ENCODE measurements around the gene TDRD9.

Gene TDRD9

DNA sequence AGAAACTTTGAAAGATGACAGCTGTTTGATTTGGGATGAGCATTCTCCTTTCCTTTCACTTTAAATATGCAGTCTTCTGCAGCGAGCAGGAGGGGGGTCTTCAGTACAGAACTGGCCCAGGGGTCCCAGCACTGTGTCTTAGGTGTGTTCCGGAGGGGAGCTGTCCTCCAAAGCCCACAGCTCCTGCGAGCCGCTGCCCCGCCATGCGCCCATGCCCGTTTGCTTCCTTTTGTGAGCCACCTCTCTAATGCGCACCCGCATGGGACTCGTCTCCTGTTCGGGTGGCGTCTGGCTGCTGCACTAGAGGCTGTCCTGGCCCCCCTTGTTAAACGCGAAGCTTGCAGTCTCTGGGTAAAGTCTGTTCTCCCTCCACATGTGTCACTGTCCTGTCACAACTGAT is 108.8 kb downstream of the TDRD9 start:
- TF ChIP-seq TEAD4 (IDR thresholded peaks at IDR 0.05) = no peak
- TF ChIP-seq, protein P1, sequence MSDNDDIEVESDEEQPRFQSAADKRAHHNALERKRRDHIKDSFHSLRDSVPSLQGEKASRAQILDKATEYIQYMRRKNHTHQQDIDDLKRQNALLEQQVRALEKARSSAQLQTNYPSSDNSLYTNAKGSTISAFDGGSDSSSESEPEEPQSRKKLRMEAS (IDR thresholded peaks at IDR 0.05) = no peak
- TF ChIP-seq TAF1 (IDR thresholded peaks at IDR 0.05; ENCODE audit: low read depth) = no peak
- TF ChIP-seq, protein P2, sequence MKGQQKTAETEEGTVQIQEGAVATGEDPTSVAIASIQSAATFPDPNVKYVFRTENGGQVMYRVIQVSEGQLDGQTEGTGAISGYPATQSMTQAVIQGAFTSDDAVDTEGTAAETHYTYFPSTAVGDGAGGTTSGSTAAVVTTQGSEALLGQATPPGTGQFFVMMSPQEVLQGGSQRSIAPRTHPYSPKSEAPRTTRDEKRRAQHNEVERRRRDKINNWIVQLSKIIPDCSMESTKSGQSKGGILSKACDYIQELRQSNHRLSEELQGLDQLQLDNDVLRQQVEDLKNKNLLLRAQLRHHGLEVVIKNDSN (IDR thresholded peaks at IDR 0.05) = no peak
- no peak for TF ChIP-seq RAD21 (IDR thresholded peaks at IDR 0.05; ENCODE audit: low read depth)

DNA sequence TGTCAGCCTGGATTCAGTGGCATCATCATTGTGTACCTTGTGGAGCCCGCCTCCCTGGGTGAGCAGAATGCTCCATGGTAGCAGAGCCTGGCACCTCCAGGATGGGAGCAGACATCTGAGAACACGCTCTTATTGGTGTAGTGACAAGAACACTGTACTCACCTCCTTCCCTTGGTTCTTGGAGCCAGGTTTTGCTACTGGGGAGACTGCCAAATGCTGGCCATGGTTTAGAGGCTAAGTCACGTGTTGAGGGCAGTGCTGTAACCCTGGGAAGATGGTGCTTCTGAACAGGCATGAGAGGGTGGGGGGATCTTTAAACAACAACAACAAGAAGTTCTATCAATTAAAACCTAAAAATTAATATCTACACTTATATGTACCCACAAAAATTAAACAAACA is 109.6 kb downstream of the TDRD9 start:
- no peak for TF ChIP-seq FOXM1 (IDR thresholded peaks at IDR 0.05; ENCODE audit: borderline replicate concordance, low read depth)
- TF ChIP-seq NFIC (IDR thresholded peaks at IDR 0.05) = no peak
- no peak for TF ChIP-seq TAF1 (IDR thresholded peaks at IDR 0.05; ENCODE audit: low read depth)
- TF ChIP-seq EGR1 (IDR thresholded peaks at IDR 0.05) = no peak
- TF ChIP-seq, protein P2 (IDR thresholded peaks at IDR 0.05) = no peak
- TF ChIP-seq TEAD4 (IDR thresholded peaks at IDR 0.05) = no peak

DNA sequence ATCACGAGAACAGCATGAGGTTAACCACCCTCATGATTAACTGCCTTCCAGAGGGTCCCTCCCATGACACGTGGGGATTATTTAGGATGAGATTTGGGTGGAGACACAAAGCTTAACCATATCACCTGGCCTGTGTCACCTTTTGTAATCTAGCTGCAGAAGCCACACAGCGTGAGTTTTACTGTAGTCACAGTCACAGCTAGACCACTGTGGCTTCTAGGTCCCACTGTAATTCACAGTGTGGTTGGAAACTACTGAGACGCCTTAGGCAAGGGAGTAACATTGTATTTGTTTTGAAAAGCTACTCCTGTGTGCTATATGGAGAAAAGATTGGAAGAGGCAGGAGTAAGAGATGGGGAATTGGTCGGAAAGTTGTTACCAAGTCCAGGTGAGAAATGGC is 111.0 kb downstream of the TDRD9 start:
- TF ChIP-seq CREB1 (IDR thresholded peaks at IDR 0.05; ENCODE audit: low read depth) = no peak
- TF ChIP-seq TEAD4 (IDR thresholded peaks at IDR 0.05) = no peak
- no peak for TF ChIP-seq EP300 (IDR thresholded peaks at IDR 0.05; ENCODE audit: borderline replicate concordance)
- TF ChIP-seq FOXM1 (IDR thresholded peaks at IDR 0.05; ENCODE audit: borderline replicate concordance, low read depth) = no peak
- TF ChIP-seq YY1 (IDR thresholded peaks at IDR 0.05; ENCODE audit: low read depth) = no peak
- no peak for TF ChIP-seq EGR1 (IDR thresholded peaks at IDR 0.05)
- no peak for TF ChIP-seq CEBPB (IDR thresholded peaks at IDR 0.05)
- TF ChIP-seq NFIC (IDR thresholded peaks at IDR 0.05) = no peak
- no peak for TF ChIP-seq TCF12 (IDR thresholded peaks at IDR 0.05; ENCODE audit: low read depth)
- TF ChIP-seq, protein P3, sequence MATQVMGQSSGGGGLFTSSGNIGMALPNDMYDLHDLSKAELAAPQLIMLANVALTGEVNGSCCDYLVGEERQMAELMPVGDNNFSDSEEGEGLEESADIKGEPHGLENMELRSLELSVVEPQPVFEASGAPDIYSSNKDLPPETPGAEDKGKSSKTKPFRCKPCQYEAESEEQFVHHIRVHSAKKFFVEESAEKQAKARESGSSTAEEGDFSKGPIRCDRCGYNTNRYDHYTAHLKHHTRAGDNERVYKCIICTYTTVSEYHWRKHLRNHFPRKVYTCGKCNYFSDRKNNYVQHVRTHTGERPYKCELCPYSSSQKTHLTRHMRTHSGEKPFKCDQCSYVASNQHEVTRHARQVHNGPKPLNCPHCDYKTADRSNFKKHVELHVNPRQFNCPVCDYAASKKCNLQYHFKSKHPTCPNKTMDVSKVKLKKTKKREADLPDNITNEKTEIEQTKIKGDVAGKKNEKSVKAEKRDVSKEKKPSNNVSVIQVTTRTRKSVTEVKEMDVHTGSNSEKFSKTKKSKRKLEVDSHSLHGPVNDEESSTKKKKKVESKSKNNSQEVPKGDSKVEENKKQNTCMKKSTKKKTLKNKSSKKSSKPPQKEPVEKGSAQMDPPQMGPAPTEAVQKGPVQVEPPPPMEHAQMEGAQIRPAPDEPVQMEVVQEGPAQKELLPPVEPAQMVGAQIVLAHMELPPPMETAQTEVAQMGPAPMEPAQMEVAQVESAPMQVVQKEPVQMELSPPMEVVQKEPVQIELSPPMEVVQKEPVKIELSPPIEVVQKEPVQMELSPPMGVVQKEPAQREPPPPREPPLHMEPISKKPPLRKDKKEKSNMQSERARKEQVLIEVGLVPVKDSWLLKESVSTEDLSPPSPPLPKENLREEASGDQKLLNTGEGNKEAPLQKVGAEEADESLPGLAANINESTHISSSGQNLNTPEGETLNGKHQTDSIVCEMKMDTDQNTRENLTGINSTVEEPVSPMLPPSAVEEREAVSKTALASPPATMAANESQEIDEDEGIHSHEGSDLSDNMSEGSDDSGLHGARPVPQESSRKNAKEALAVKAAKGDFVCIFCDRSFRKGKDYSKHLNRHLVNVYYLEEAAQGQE (IDR thresholded peaks at IDR 0.05; ENCODE audit: low read depth) = no peak

DNA sequence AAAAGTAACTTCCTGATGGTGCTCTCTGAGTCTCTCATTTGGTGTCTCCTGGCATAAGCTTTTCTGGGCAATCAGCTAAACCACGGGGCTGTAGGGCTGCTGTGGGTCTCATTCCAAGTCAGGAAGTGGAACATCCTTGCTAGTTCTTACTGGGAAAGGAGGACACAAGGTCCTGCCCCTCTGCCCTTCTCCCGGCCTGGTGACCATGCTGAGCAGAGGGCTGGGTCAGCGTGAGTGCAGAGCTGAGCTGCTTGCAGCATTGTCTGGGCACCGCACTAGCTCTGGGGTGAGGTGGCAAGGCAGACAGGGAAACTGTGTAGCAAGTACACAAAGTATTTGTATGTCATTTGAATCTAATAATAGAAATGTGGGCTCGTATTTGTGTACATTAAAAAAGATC is 112.3 kb downstream of the TDRD9 start:
- no peak for TF ChIP-seq YY1 (IDR thresholded peaks at IDR 0.05; ENCODE audit: low read depth)
- TF ChIP-seq CEBPB (IDR thresholded peaks at IDR 0.05) = no peak
- TF ChIP-seq CREB1 (IDR thresholded peaks at IDR 0.05; ENCODE audit: low read depth) = no peak
- no peak for TF ChIP-seq EP300 (IDR thresholded peaks at IDR 0.05; ENCODE audit: borderline replicate concordance)
- TF ChIP-seq RAD21 (IDR thresholded peaks at IDR 0.05; ENCODE audit: low read depth) = no peak
- no peak for TF ChIP-seq TCF12 (IDR thresholded peaks at IDR 0.05; ENCODE audit: low read depth)
- TF ChIP-seq ZBTB7A (IDR thresholded peaks at IDR 0.05; ENCODE audit: low read depth) = no peak
- TF ChIP-seq, protein P1 (IDR thresholded peaks at IDR 0.05) = no peak
- no peak for TF ChIP-seq EGR1 (IDR thresholded peaks at IDR 0.05)
- TF ChIP-seq TEAD4 (IDR thresholded peaks at IDR 0.05) = no peak
- TF ChIP-seq, protein P2 (IDR thresholded peaks at IDR 0.05) = no peak
- TF ChIP-seq TAF1 (IDR thresholded peaks at IDR 0.05; ENCODE audit: low read depth) = no peak
- TF ChIP-seq, protein P3 (IDR thresholded peaks at IDR 0.05; ENCODE audit: low read depth) = no peak
- no peak for TF ChIP-seq NFIC (IDR thresholded peaks at IDR 0.05)
- TF ChIP-seq FOXM1 (IDR thresholded peaks at IDR 0.05; ENCODE audit: borderline replicate concordance, low read depth) = no peak

DNA sequence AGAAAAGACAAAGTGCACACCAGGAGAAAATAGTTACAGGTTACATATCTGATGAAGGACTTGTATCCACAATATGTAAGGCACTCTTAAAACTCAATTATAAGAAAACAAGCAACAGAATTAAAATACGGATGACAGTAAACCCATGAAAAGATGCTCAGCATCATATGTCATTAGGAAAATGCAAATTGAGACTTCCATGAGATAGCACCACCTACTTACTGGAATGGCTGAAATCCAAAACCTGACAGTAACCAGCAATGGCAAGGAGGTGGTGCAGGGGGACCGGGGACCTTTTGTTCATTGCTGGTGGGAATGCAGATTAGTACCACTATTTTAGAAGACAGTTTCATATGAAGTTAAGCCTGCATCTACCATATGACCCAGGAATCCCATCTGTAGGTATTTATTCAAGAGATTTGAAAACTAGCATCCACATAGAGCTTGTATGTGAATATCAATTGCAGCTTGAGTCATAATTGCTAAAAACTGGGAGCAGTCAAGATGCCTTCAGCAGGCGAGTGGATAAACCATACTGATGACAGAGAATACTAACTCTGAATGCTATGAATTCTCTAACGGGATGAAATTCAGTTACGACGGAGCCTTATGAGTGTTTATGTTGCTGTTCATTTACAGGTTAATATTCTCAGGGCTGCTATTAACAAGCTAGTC is 113.3 kb downstream of the TDRD9 start:
- no peak for TF ChIP-seq CEBPB (IDR thresholded peaks at IDR 0.05)
- TF ChIP-seq TCF12 (IDR thresholded peaks at IDR 0.05; ENCODE audit: low read depth) = no peak
- TF ChIP-seq, protein P3 (IDR thresholded peaks at IDR 0.05; ENCODE audit: low read depth) = no peak
- TF ChIP-seq, protein P1 (IDR thresholded peaks at IDR 0.05) = no peak
- TF ChIP-seq, protein P2 (IDR thresholded peaks at IDR 0.05) = no peak
- no peak for TF ChIP-seq CREB1 (IDR thresholded peaks at IDR 0.05; ENCODE audit: low read depth)
- TF ChIP-seq ZBTB7A (IDR thresholded peaks at IDR 0.05; ENCODE audit: low read depth) = no peak
- no peak for TF ChIP-seq TEAD4 (IDR thresholded peaks at IDR 0.05)
- TF ChIP-seq YY1 (IDR thresholded peaks at IDR 0.05; ENCODE audit: low read depth) = no peak
- TF ChIP-seq TAF1 (IDR thresholded peaks at IDR 0.05; ENCODE audit: low read depth) = no peak
- no peak for TF ChIP-seq FOXM1 (IDR thresholded peaks at IDR 0.05; ENCODE audit: borderline replicate concordance, low read depth)
- TF ChIP-seq RAD21 (IDR thresholded peaks at IDR 0.05; ENCODE audit: low read depth) = no peak
- no peak for TF ChIP-seq EGR1 (IDR thresholded peaks at IDR 0.05)
- TF ChIP-seq EP300 (IDR thresholded peaks at IDR 0.05; ENCODE audit: borderline replicate concordance) = no peak
- no peak for TF ChIP-seq NFIC (IDR thresholded peaks at IDR 0.05)
